IMR-90 (cell line): Measurements from ENCODE around the gene GAS7. TPM values are rescaled to one million over a fixed set of nuclear protein-coding genes. Genes with fewer than 3 reads are reported as not detected.

ENCODE experiments used
- ATAC-seq: fragments of 200-7000 bp; cut with Tn5 transposase; 2 replicates; pipeline ENCODE4 v1.9.1; 2020; ENCODE audit warnings: low read depth, mild to moderate bottlenecking, moderate library complexity
- BruUV-seq: library from RNA; stranded (reverse); fragments of 400-500 nt; replicated peaks from 2 replicates; lab custom pipeline; 2021; lab: Mats Ljungman, UMichigan
- CTCF ChIA-PET: fragments of 300-600 bp; formaldehyde crosslinking; extraction: SDS; loops from one replicate; lab custom pipeline; 2021; ENCODE audit warnings: antibody characterized with exemption; lab: Yijun Ruan, JAX
- POLR2A ChIA-PET: fragments of 300-600 bp; sonication (Branson Sonifier 250); formaldehyde crosslinking; loops from one replicate; lab custom pipeline; 2022; ENCODE audit warnings: antibody characterized with exemption; ENCODE audit not compliant: unreplicated experiment; lab: Charles Lee
- DNase-seq: peaks from one replicate; pipeline ENCODE4 v3.0.0; 2013
- H2AFZ ChIP-seq: replicated peaks from 2 replicates; pipeline ENCODE3; 2013; ENCODE audit warnings: low read length, mild to moderate bottlenecking; ENCODE audit not compliant: poor library complexity
- H2AK5ac ChIP-seq: 2 replicates; pipeline ENCODE4 v1.6.1; 2013; ENCODE audit warnings: low read depth, low read length, inconsistent platforms
- H2AK9ac ChIP-seq: replicated peaks from 2 replicates; pipeline ENCODE3; 2013; ENCODE audit warnings: mild to moderate bottlenecking, low read depth, low read length, moderate library complexity; ENCODE audit not compliant: poor library complexity
- H2BK120ac ChIP-seq: 2 replicates; pipeline ENCODE4 v1.6.1; 2013; ENCODE audit warnings: low read depth, low read length, inconsistent platforms
- H2BK15ac ChIP-seq: 3 replicates; pipeline ENCODE4 v1.6.1; 2013; ENCODE audit warnings: low read depth, low read length, inconsistent platforms
- H2BK20ac ChIP-seq: 2 replicates; pipeline ENCODE4 v1.6.1; 2013; ENCODE audit warnings: low read depth, mild to moderate bottlenecking, inconsistent platforms, low read length, moderate library complexity
- H2BK5ac ChIP-seq: 2 replicates; pipeline ENCODE4 v1.6.1; 2013; ENCODE audit warnings: mild to moderate bottlenecking, low read depth, low read length, inconsistent platforms; ENCODE audit not compliant: poor library complexity, severe bottlenecking
- H3K14ac ChIP-seq: replicated peaks from 2 replicates; pipeline ENCODE4 v1.6.1; 2013; ENCODE audit warnings: low read depth, low read length, inconsistent platforms
- H3K18ac ChIP-seq: 2 replicates; pipeline ENCODE4 v1.6.1; 2013; ENCODE audit warnings: low read depth, low read length, control low read depth
- H3K23ac ChIP-seq: 2 replicates; pipeline ENCODE4 v1.6.1; 2013; ENCODE audit warnings: low read depth, low read length, inconsistent platforms
- H3K27ac ChIP-seq: 2 replicates; pipeline ENCODE4 v1.5.1; 2013; ENCODE audit warnings: mild to moderate bottlenecking, control low read depth, low read length; ENCODE audit not compliant: insufficient read depth
- H3K27me3 ChIP-seq: 2 replicates; pipeline ENCODE4 v1.6.1; 2013; ENCODE audit warnings: low read length; ENCODE audit not compliant: control insufficient read depth, insufficient read depth
- H3K36me3 ChIP-seq: 2 replicates; pipeline ENCODE4 v1.6.1; 2013; ENCODE audit warnings: low read length, mixed read lengths; ENCODE audit not compliant: control insufficient read depth, insufficient read depth
- H3K4ac ChIP-seq: 2 replicates; pipeline ENCODE4 v1.6.1; 2013; ENCODE audit warnings: low read depth, low read length, inconsistent platforms
- H3K4me1 ChIP-seq: 2 replicates; pipeline ENCODE4 v1.6.1; 2013; ENCODE audit warnings: low read length, mixed read lengths; ENCODE audit not compliant: control insufficient read depth, insufficient read depth
- H3K4me2 ChIP-seq: 2 replicates; pipeline ENCODE4 v1.6.1; 2013; ENCODE audit warnings: low read depth, mild to moderate bottlenecking, control low read depth, low read length, moderate library complexity
- H3K4me3 ChIP-seq: 2 replicates; pipeline ENCODE4 v1.5.1; 2013; ENCODE audit warnings: low read depth, mild to moderate bottlenecking, control low read depth, low read length, moderate library complexity; ENCODE audit not compliant: insufficient read depth
- H3K56ac ChIP-seq: 2 replicates; pipeline ENCODE4 v1.6.1; 2013; ENCODE audit warnings: low read length, inconsistent platforms; ENCODE audit not compliant: insufficient read depth; ENCODE audit errors: extremely low read depth
- H3K79me1 ChIP-seq, 2 experiments: 2 replicates each; pipeline ENCODE4 v1.6.1; 2013; ENCODE audit warnings: low read length in 2 of 2, inconsistent platforms in 1 of 2, low read depth in 1 of 2
- H3K9ac ChIP-seq: 2 replicates; pipeline ENCODE4 v1.6.1; 2013; ENCODE audit warnings: low read depth, low read length, control low read depth
- H3K9me1 ChIP-seq: 2 replicates; pipeline ENCODE4 v1.6.1; 2013; ENCODE audit warnings: low read length, inconsistent platforms; ENCODE audit not compliant: insufficient read depth
- H3K9me3 ChIP-seq: 2 replicates; pipeline ENCODE4 v1.6.1; 2013; ENCODE audit warnings: low read length; ENCODE audit not compliant: control insufficient read depth, insufficient read depth
- H4K20me1 ChIP-seq: 2 replicates; pipeline ENCODE4 v1.6.1; 2013; ENCODE audit warnings: low read length, inconsistent platforms; ENCODE audit not compliant: insufficient read depth
- H4K5ac ChIP-seq: 2 replicates; pipeline ENCODE4 v1.6.1; 2013; ENCODE audit warnings: mild to moderate bottlenecking, low read depth, low read length, control low read depth
- H4K8ac ChIP-seq, 2 experiments: 2 replicates each; pipeline ENCODE4 v1.6.1; 2013; ENCODE audit warnings: low read depth in 2 of 2, low read length in 2 of 2, control low read depth in 1 of 2, inconsistent platforms in 1 of 2
- H4K91ac ChIP-seq: 2 replicates; pipeline ENCODE4 v1.6.1; 2013; ENCODE audit warnings: low read depth, low read length, inconsistent platforms; ENCODE audit not compliant: insufficient read depth
- CHD1 ChIP-seq: IDR thresholded peaks from 2 replicates; pipeline ENCODE4 v1.6.1; 2012; ENCODE audit warnings: low read depth, low read length, improper control_type of control experiment
- CTCF ChIP-seq: conservative IDR thresholded peaks from 2 replicates; pipeline ENCODE4 v1.5.1; 2012; ENCODE audit warnings: mild to moderate bottlenecking, low read depth, low read length, improper control_type of control experiment
- MAZ ChIP-seq: IDR thresholded peaks from 2 replicates; pipeline ENCODE4 v1.6.1; 2012; ENCODE audit warnings: low read depth, mild to moderate bottlenecking, low read length, improper control_type of control experiment, moderate library complexity, borderline replicate concordance
- MXI1 ChIP-seq: IDR thresholded peaks from 2 replicates; pipeline ENCODE4 v1.6.1; 2012; ENCODE audit warnings: low read depth, mild to moderate bottlenecking, low read length, moderate library complexity, borderline replicate concordance
- NFE2L2 ChIP-seq: fragments of 150-350 bp; IDR thresholded peaks from 2 replicates; pipeline ENCODE4 v1.6.1; 2016; ENCODE audit warnings: low read depth, mild to moderate bottlenecking, low read length
- RAD21 ChIP-seq: IDR thresholded peaks from 2 replicates; pipeline ENCODE4 v1.6.1; 2012; ENCODE audit warnings: low read length, improper control_type of control experiment
- RCOR1 ChIP-seq: IDR thresholded peaks from 2 replicates; pipeline ENCODE4 v1.6.1; 2012; ENCODE audit warnings: mild to moderate bottlenecking, low read length, improper control_type of control experiment; ENCODE audit not compliant: insufficient replicate concordance
- SMC3 ChIP-seq: fragments of 150-350 bp; IDR thresholded peaks from 2 replicates; pipeline ENCODE4 v1.6.1; 2016; ENCODE audit warnings: low read depth, mild to moderate bottlenecking, antibody characterized with exemption, low read length, moderate library complexity
- WGBS, 2 experiments: methylation state at CpG; one replicate each; pipeline versions ENCODE4 v1.1.5 to v1.1.7; 2013; ENCODE audit warnings: missing lambda C conversion rate in 2 of 2; ENCODE audit not compliant: insufficient read length in 1 of 2; ENCODE audit errors: extremely low coverage in 2 of 2; 5-methylcytosine and 5-hydroxymethylcytosine counted together
- dilution Hi-C: fragments of 300-500 bp; cut with HindIII; formaldehyde crosslinking; loops from one replicate; pipeline ENCODE4 v1.14.3; 2018; ENCODE audit warnings: low sequenced_read_pairs; ENCODE audit not compliant: unreplicated experiment
- in situ Hi-C: fragments of 300-500 bp; cut with MboI; formaldehyde crosslinking; loops from 3 replicates; pipeline ENCODE4 v1.14.3; 2019; ENCODE audit warnings: low sequenced_read_pairs, inconsistent platforms, mixed read lengths
- intact Hi-C: fragments of 100-400 bp; cut with micrococcal nuclease; formaldehyde crosslinking; loops from 2 replicates; pipeline ENCODE4 v1.10.0; 2022
- polyA plus RNA-seq, 3 experiments: library from polyadenylated mRNA; depleted of rRNA; stranded (reverse); fragments of >200 nt; gene quantifications; 2 replicates each; pipeline ENCODE4 v1.2.3, GENCODE V29; 2012; ENCODE audit warnings: low replicate concordance in 1 of 3
- total RNA-seq: library from RNA; depleted of rRNA; stranded (reverse); fragments of >200 nt; gene quantifications from 2 replicates; pipeline ENCODE4 v1.2.3, GENCODE V29; 2012; rRNA removed

The GAS7 gene
- total and polyA plus RNA-seq, 2 of the 4 experiments (the other 2 are of a cell fraction): 4.6 to 5.0 TPM

- Histone ChIP-seq H3K4me2 (no peak overlapping the region), H3K4me1 (no peaks in the 10 kb centered on the region), H2BK15ac (no peak overlapping the region), H2BK20ac (no peak overlapping the region), H3K9me1 (no peaks in the 10 kb centered on the region), H4K20me1 (no peaks in the 10 kb centered on the region), H2AK9ac (no peak overlapping the region), H3K14ac (no peak overlapping the region), H2BK5ac (no peak overlapping the region), H4K91ac (no peak overlapping the region), H4K5ac (no peak overlapping the region), H3K79me1 (no peaks in the 10 kb centered on the region), H2AFZ (no peak overlapping the region), H3K9ac (no peak overlapping the region), H3K23ac (no peak overlapping the region), H3K4me3 (no peak overlapping the region), H3K9me3 (peaks cover 13% of the 10 kb centered on the region), H4K8ac (no peak overlapping the region), H3K36me3 (no peaks in the 10 kb centered on the region), H3K27ac (no peak overlapping the region), H3K27me3 (no peaks in the 10 kb centered on the region), H3K18ac (no peak overlapping the region), H3K56ac (no peak overlapping the region), H2BK120ac (no peak overlapping the region), H3K4ac (no peak overlapping the region), H2AK5ac (no peak overlapping the region)
- TF ChIP-seq MXI1 (no peak), NFE2L2 (no peak), CHD1 (no peak), MAZ (no peak), SMC3 (no peak), CTCF (no peak), RAD21 (no peak), RCOR1 (no peak)
- DNase-seq: no peak
- intact Hi-C loops (no loop called here), dilution Hi-C loops (no loop called here), in situ Hi-C loops (no loop called here)
- no CpG with 5 or more reads among the region's 7 CpGs for WGBS, 2 experiments
- POLR2A ChIA-PET: no interaction called here
- no TSS peak for BruUV-seq
- no peak for ATAC-seq
- CTCF ChIA-PET: no interaction called here
These were observed 337.6 kb downstream of the GAS7 start for GRCh38 chr17:9860851-9861250.

Other genes starting within 250 kb of the GAS7 start
- gene MYH13, start 174.4 kb upstream of the GAS7 start, total RNA-seq: not detected in 2 replicates
- not detected in 2 replicates for gene MYH13, start 174.4 kb upstream of the GAS7 start, polyA plus RNA-seq (2012; rRNA removed)
- not detected in 2 replicates for gene MYH8, start 223.3 kb upstream of the GAS7 start, total RNA-seq
- not detected in 2 replicates for gene MYH8, start 223.3 kb upstream of the GAS7 start, polyA plus RNA-seq (2012; rRNA removed)